BE2C (cell line): ENCODE results near the gene DOLPP1.
"Not testable (repeated sequence)": the region's sequence is repeated elsewhere in the genome, so short reads cannot be mapped to it uniquely, and the experiment has no call there.

Experiments used
- DNase-seq: peaks from one replicate; pipeline ENCODE4 v3.0.0-alpha.2; 2020
- H3K27me3 ChIP-seq: fragments of 250-450 bp; sonication (Bioruptor Pico); 2 replicates; pipeline ENCODE4 v1.5.1; 2020; ENCODE audit warnings: mild to moderate bottlenecking
- H3K36me3 ChIP-seq: fragments of 250-450 bp; sonication (Bioruptor Pico); 2 replicates; pipeline ENCODE4 v1.5.1; 2020; ENCODE audit warnings: mild to moderate bottlenecking
- H3K4me1 ChIP-seq: fragments of 250-450 bp; sonication (Bioruptor Pico); 2 replicates; pipeline ENCODE4 v1.5.1; 2020
- H3K4me3 ChIP-seq: 2 replicates; pipeline ENCODE4 v1.5.1; 2011; ENCODE audit warnings: low read depth, low read length
- H3K9me3 ChIP-seq: fragments of 250-450 bp; sonication (Bioruptor Pico); 2 replicates; pipeline ENCODE4 v1.5.1; 2020
- TF ChIP-seq, protein P1 (sequence below): IDR thresholded peaks from 2 replicates; pipeline ENCODE4 v1.5.1; 2012; ENCODE audit warnings: mild to moderate bottlenecking, low read depth, low read length

Gene DOLPP1

DNA sequence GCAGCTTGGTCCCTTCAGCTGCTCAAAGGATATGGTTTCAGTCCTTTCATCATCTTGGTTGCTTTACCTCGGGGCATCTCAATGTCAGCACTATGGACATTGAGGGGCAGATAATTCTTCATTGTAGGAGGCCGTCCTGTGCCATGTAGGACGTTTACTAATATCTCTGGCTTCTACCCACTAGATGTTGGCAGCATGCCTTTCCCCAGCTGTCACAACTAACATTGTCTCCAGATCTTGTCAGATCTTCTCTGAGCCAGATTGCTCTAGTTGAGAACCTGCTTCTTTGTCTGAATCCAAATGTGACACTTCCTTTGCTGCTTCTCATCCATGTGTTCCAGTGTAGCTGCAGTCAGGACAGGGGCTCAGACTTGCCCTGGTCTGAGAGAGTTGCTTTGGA lies 40.6 kb downstream of the DOLPP1 start:
- H3K36me3 ChIP-seq = peaks cover 25% of the 10 kb centered on the region
- H3K4me1 ChIP-seq = peaks cover 4% of the 10 kb centered on the region
- H3K9me3 ChIP-seq = no peaks in the 10 kb centered on the region
- DNase-seq = no peak
- H3K4me3 ChIP-seq = no peak overlapping the region
- H3K27me3 ChIP-seq = no peaks in the 10 kb centered on the region
- TF ChIP-seq, protein P1, sequence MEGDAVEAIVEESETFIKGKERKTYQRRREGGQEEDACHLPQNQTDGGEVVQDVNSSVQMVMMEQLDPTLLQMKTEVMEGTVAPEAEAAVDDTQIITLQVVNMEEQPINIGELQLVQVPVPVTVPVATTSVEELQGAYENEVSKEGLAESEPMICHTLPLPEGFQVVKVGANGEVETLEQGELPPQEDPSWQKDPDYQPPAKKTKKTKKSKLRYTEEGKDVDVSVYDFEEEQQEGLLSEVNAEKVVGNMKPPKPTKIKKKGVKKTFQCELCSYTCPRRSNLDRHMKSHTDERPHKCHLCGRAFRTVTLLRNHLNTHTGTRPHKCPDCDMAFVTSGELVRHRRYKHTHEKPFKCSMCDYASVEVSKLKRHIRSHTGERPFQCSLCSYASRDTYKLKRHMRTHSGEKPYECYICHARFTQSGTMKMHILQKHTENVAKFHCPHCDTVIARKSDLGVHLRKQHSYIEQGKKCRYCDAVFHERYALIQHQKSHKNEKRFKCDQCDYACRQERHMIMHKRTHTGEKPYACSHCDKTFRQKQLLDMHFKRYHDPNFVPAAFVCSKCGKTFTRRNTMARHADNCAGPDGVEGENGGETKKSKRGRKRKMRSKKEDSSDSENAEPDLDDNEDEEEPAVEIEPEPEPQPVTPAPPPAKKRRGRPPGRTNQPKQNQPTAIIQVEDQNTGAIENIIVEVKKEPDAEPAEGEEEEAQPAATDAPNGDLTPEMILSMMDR = no peak

DNA sequence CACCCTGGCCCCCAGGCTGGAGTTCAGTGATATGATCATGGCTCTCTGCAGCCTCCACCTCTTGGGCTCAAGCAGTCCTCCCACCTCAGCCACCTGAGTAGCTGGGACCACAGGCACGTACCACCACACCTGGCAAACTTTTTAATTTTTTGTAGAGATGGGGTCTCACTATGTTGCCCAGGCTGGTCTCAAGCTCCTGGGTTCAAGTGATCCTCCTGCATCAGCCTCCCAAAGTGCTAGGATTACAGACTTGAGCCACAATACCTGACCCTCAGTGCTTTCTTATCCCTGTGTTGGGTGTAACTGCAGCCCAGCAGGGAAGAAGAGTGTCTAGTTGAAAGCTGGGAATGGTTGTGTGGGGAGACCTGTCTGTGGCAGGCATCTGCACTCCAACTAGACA lies 41.2 kb downstream of the DOLPP1 start:
- no peak for DNase-seq
- no peaks in the 10 kb centered on the region for H3K9me3 ChIP-seq
- peaks cover 10% of the 10 kb centered on the region for H3K4me1 ChIP-seq
- H3K36me3 ChIP-seq = peaks cover 27% of the 10 kb centered on the region
- no peak overlapping the region for H3K4me3 ChIP-seq
- H3K27me3 ChIP-seq = peaks cover 1% of the 10 kb centered on the region; the same call in 1 of the 2 replicates
- TF ChIP-seq, protein P1 = no peak

DNA sequence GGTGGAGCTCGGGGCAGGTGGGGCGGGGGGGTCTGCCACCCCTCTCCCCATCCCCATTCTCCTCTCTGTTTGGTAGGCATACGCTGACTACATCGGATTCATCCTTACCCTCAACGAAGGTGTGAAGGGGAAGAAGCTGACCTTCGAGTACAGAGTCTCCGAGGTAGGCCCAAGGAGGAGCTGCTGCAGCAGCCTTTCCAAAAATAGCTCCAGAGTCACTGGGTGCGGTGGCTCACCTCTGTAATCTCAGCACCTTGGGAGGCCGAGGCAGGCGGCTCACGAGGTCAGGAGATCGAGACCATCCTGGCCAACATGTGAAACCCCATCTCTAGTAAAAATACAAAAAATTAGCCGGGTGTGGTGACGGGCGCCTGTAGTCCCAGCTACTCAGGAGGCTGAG lies 42.1 kb downstream of the DOLPP1 start:
- DNase-seq, H3K27me3 ChIP-seq, H3K4me3 ChIP-seq, H3K9me3 ChIP-seq: not testable (repeated sequence)
- peaks cover 36% of the 10 kb centered on the region for H3K36me3 ChIP-seq
- peaks cover 15% of the 10 kb centered on the region for H3K4me1 ChIP-seq

DNA sequence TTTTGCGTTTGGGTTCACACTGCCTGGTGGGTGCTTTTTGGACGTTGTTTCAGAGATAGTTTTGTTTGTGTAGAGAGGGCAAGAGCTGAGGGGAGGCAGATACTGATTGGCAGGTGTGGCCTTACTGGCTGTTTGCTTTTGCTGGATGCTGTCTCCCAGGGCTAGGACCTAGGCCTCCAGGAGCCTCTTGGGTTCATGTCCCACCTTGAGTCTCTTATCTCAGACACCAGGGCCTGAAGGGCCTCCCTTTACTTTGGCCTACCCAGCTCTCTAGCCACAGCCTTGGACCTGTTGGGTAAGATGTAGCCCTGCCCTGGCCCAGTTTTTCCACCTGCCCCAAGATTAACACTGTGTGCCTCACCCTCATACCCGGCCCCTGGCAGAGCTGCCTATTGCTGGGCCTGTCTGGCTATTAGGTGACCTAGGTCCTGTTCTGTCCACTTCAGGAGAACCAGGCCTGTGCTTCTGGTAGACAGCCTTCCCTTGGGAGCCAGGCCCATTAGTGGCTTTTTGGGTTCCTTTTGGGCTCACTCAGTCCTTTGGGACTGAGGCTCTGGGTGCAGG lies 43.7 kb downstream of the DOLPP1 start:
- DNase-seq = no peak
- Histone ChIP-seq H3K27me3 (peaks cover 4% of the 10 kb centered on the region; the same call in 1 of the 2 replicates), H3K4me3 (no peak overlapping the region), H3K36me3 (peaks cover 43% of the 10 kb centered on the region), H3K9me3 (no peaks in the 10 kb centered on the region), H3K4me1 (peaks cover 15% of the 10 kb centered on the region)
- TF ChIP-seq, protein P1 = no peak

DNA sequence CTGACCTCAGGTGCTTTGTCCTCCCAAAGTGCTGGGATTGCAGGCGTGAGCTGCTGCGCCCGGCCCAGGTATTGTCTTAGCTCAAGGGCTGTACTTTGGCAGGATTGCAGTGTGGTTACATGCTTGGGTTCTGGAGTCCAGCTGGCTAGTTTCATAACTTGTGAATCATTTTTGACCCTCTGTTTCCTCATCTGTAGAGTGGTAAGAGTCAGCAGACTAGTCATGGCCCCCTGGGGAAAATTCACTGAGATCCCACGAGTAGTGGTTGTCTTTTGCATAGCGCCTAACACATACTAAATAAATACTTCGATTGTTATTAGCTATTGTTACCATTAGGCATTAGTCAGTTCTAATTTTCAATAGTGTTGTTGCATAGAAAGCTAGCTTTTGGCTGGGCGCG lies 44.6 kb downstream of the DOLPP1 start:
- Histone ChIP-seq H3K27me3 (peaks cover 4% of the 10 kb centered on the region; the same call in 1 of the 2 replicates), H3K4me1 (peaks cover 15% of the 10 kb centered on the region), H3K36me3 (peaks cover 48% of the 10 kb centered on the region), H3K9me3 (no peaks in the 10 kb centered on the region), H3K4me3 (no peak overlapping the region)
- DNase-seq = no peak
- TF ChIP-seq, protein P1 = no peak

DNA sequence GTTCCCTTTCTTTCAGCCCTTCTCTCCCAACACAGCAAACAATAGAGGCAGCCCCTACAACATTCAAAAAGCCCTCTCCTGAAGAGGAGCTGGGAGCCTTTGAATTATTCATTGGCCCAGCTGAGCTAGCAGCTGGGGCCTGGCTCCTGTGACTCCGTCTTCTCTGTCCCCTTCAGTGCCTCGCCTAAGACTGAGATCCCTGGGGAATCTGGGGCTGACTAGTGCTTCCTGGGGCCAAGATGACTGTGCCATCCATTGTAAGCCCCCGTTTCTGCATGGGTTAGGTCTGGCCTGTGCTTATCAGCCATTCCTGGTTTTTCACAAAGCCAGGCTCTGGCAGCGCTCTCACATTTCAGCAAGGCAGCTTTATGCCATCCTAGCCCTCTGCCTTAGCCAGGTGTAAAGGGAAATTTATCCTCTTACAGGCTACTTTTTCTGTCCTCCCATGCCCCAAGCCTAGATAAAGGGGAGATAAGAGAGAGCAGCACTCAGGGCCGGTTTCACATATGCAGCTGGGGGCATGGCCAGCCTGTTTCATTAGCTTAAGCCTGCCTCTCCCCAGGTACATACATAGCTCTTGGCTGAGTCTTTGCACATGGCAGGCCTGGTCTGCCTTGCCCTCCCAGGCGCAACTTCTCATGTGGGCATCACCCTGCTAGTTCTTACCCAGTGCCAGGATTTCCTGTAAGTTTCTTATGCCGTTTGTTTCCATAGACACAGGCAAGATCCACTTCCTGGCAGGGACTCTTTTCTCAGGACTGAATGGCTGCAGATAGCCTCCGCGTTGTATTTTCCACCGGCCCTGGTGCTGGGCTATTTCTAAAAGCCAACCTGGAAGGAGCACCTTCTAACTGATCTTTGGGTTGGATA lies 46.1 kb downstream of the DOLPP1 start:
- Histone ChIP-seq H3K27me3 (peaks cover 4% of the 10 kb centered on the region; the same call in 1 of the 2 replicates), H3K4me3 (no peak overlapping the region), H3K4me1 (peaks cover 15% of the 10 kb centered on the region), H3K9me3 (no peaks in the 10 kb centered on the region), H3K36me3 (peaks cover 43% of the 10 kb centered on the region)
- TF ChIP-seq, protein P1 = no peak
- DNase-seq = peak; percentile 86
